NCI-H82 treated with DMSO at 0.1 percent for 48 hours (cell line): ENCODE results near the gene SSPN.

Source experiments
- DNase-seq: peaks from one replicate; lab custom pipeline; 2025; ENCODE audit not compliant: unreplicated experiment; lab: John Stamatoyannopoulos, UW

The SSPN gene

DNA sequence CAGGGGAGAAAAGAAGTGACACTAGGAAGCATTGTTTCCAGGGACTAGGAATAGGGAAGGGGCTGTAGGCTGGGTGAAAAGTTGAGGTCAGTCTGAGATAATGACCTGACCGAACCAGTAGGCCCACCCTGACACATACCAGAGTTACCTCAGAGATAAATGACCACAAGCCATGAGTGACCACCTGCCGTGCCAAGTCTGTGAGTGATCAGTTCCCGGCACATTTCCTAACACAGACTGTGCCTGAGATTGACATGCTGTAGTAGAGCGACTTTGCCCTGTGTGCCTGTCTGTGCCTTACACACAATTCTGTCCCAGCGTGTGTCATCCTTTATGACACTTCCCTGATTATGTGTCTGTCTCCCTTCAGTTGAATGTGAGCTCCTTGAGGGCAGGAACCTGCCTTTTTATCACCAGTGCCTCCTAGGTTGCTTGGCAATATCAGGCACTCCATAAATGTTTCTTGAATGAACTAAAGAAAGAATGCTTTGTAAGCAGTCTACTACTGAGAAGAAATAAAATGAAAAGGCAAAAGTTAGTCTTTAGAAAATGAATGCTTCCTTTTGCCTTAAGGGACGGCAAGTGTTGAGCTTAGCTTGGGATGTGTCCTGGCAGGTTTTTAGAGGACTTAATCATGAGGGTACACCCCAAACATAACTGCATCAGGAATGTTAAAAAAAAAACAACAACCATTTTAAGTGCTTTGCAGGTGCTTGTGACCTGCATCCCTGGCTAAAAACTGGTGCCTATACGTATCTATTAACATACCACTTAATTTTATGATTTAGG, 9.6 kb upstream of the SSPN start:
- DNase-seq: no peak

DNA sequence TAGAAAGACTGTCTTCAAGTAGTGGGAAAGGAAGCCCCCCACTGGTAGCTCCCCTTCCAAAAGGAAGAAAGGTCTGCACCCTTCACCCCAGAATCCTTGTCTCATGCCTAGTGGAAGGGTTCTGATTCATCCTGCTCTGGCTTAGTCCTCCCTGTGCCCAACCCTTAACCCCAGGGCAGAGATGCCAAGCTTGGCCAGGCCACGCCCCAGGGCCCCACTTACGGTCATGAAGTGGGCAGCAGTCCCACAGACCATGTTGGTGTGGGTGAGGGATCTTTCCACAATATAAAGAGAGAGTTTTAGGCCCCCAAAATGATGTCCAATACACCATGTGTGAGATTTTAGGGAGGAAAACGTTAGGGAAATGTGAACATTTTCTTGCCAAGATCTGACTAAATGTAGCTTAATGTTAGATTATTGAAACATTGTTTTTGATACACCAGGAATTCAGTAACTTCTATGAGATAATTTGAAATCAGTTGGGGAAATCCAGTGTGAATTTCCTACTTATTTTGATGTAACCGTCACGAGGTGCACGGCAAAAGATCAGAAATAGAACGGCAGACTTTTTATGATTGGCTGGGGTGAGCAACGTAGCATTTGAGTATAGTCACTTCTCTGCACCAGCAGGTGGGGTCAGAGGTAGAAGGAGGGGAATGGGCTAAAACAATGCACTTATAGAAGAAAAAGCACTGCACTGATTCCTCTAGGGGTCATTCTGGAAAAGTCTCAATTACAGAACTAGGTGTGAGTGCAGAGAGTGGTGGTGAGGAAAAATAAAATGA, 8.2 kb upstream of the SSPN start:
- DNase-seq: no peak

DNA sequence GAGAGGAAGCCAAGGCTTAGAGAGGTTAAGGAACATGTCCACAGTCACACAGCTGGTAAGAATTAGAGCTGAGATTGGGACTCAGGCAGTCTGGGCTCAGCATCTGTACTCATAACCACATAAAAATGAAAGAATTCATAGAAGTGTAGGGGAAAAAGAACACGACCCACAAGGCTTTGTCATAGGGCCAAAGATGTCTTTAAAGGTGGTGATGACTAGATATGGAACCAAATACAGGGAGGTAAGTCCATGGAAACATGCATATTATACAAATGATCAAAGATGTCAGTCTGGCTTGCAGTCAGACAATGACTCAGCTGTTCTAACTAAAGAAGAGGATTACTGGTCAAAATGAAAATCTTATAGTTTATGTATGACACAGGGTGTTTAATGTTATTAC, 7.2 kb upstream of the SSPN start:
- DNase-seq: no peak

DNA sequence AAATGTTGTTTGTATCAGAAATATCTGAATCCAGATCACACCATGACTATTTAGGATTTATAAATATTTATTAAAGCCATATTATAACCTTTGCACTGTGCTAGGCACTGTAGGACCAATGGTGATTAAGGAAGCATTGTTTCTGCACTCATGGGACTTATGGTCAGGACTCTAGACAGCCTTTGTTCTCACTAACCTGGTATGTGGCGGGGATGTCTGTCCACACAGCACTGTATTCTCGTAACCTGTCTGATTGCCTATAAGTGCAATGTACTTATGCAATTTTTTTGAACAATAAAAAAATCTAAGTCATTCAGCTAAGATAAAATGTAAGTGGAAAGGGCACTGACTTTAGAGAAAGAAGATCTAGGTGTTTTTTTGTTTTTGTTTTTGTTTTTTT, 6.7 kb upstream of the SSPN start:
- DNase-seq: no peak

DNA sequence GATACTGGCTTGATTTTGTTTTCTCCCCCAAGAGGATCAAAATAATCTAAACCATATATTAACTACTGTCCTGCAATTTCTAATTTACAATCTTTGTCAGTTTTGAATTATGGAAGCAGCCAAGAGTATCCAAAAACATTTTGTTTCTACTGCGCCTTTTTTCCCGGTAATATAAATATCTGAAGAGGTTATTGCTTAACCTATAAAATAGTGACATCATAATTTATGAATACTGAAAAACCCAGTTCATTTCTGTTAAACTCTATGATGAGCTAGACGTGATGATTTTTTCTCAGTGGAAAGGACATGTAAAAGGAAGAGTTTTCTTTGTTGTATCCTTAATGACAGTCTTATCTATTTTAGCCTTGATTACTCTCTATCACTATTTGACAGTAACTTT, 3.2 kb upstream of the SSPN start:
- no peak for DNase-seq

DNA sequence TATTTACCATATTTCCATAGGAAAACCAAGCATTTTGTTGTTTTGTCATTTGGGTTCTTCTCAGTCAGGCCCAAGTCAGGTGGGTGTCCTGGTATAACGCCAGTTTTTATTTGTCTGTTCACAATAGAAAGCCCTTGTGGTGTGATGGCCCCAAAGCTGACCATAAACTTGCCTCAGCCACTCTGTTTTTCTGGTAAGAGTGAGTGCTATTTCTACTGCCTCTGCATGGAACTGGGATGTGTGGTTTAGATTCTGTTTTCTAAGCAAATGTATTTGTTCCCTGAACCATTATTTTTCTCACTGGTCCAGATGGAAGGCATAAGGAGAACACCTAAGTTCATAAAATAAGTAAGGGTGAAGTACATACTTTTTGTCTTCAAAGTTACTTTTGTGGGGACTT, 1.8 kb upstream of the SSPN start:
- no peak for DNase-seq

DNA sequence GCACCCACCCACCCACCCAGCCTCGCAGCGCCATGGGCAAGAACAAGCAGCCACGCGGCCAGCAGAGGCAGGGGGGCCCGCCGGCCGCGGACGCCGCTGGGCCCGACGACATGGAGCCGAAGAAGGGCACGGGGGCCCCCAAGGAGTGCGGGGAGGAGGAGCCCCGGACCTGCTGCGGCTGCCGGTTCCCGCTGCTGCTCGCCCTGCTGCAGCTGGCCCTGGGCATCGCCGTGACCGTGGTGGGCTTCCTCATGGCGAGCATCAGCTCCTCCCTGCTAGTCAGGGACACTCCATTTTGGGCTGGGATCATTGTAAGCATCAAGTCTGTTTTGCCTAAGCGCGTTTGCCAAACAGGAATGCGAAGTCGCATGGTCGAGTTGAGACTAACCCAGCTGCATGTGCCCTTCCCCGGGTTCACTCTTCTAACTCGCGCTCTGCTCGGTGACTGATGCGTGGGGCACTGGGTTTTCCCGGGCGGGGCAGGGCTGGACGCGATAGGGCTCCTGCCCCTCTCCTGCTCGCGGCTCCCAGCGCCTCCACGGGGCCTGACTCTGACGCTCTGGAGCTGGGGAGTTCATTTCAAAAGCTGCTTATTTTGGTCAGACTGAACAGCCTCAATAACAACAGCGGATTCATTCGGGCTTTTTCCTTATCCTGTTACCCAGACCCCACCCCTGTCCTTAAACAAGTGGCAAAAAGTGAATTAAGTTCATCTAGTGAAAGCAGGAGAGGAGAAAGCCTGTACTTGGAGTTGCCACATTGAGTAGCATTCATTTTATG, 458 bp downstream of the SSPN start:
- no peak for DNase-seq

DNA sequence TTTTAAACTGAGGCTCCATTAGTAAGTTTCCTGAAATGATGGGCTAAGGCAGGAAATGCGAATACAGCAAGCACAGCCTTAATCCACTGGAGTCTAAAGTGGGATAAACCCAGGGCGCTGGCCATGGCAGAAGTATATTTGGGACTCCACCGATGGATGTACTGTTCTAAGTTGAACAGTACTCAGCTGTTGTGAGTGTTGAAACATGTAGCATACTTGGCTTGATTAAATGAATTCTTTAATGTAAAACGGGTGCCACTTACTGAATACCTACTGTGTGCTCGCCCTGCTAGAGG, 996 bp downstream of the SSPN start:
- no peak for DNase-seq

DNA sequence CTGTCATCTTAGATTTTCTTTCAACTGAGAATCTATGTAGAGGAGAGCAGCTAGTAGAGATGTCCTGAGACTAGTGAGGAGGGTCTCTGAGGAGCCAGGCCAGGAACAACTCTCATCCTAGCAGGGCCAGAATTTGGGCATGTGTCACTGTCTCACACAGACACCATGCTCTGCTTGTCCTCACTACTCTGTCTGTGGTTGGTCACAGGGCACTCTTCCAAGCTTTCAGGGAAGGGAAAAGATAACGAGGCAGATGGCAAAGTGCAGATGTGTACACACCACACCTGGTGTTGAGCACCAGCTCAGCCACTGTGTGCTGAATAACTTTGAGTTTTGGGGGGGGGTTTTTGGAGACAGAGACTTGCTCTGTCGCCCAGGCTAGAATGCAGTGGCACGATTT, 2.5 kb downstream of the SSPN start:
- DNase-seq: no peak

DNA sequence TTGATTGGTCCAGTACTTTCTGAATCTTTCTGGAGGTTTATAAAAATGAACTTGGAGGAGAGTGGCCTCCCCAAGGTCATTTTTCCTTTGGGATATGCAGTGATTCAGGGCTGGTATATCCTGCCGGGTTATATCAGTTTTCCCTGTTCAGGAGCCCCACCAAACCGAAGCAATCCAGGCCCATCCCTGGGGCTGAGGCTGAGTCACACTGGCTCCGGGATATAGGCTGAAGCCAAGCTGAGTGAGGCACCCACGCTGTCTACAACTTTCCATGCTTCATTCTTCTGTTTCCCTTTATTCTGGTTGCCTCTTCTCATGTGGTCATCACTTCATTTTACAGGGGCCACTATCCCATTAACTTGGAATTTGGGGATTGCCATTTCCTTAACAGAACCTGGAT, 3.4 kb downstream of the SSPN start:
- no peak for DNase-seq

DNA sequence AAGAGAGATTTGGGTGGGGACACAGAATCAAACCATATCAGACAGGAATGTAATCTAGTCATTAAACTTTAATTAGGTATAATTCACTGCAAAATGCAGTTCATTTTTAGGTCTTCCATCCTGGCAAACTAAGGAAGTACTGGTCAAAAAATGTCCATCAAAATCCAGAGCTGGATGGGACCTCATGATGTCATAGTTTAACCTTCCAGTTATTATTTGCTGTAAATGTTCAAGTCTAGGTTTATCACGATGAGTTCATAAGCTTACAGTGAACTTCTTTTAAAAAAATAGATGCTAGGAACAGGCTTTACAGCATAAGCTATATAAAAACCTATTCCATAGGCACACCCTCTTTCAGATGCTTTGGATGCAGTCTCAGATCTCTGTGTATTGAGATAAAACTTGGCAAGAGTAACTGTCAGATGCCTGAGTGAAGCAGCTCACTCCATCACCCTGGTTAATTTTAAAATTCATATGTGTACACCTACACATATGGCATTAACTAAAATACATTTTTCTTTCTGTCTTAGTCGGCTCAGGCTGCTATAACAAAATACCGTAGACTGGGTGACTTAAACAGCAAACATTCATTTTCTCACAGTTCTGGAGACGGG, 7.9 kb downstream of the SSPN start:
- DNase-seq: no peak

DNA sequence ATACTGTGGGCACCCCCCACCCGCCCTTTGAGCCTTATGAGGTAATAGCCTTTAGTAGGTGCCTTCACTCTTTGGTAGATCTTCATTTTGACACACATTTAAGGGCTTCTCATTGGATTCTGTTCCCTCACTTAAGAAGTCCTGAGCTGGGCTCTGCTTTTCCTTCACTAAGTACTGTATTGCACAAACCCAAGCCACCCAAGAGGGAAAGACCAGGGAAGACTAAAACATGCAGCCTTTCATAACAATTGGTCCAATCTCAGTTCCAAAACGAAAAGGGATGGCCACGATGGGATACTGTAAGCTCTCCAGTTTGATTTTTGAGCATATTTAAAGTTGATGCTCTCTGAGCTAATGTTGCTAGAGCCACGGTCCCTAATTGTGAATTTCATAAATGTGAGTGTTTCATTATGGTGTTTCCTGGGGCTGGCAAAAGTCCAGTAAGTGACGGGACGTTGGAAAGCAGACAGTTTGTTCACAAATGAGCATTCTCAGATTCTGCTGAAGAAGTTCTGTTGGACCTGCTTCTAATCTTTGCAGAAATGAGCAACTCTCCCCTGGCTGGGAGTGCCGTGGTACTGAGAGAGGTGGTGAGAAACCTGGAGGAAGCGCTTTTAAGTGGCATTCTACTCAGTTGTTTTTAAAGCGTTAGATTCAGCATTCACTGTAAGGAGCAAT, 9.4 kb downstream of the SSPN start:
- DNase-seq: no peak

DNA sequence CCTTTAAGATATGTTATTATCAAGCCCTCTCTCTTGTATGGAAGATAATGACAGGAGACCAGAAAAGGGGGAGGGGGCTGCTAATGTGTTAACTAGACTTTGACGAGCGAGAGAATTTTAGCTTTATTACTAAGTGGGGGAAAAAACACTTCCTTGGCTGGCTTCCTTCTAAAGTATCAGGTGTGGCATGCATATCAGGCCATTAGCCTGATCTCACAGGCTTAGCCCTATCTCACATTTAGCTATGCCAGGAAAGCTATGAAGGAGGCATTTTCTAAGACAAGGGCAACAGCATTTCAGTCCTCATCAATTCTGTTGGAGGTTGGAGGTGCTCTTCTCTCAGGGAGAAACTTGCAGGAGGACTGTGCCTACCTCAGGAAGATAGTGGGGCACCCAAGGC, 9.9 kb downstream of the SSPN start:
- no peak for DNase-seq

DNA sequence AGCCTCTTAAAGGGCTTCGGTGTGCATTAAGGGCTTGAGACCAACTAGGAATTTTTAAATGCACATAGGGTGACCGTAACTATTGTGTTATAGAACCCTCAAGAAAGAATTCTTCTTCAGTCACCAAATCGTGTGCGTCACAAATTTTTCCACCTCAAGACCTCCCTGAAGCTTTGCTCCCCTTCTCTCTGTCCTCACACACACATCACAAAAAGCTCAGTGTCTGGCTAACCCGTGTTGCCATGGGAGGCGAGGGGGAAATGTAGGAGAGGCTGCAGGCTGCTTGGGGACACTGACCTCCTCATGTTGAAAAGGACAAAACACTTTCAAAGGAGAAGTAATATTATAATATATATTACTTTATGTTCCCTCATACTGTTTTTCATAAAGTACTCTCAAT, 10.6 kb downstream of the SSPN start:
- no peak for DNase-seq

DNA sequence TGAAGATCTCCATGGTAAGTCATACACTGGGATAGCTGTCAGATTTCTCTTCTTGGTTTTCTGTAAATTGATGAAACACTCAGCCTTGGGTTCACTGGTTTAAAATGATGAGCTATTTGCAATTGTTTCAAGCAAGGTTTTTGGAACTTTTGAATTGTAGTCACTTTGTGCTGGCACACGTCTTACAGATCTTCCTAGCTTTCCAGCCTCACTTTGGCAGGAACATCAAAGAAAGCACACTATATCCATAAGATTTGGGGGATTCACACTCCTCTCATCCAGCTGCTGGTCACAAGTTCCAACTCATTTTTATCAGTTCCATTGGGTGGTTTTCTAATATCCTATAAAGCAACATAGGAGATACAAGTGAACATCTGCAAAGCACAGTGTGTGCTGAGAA, 16.0 kb downstream of the SSPN start:
- DNase-seq: no peak

DNA sequence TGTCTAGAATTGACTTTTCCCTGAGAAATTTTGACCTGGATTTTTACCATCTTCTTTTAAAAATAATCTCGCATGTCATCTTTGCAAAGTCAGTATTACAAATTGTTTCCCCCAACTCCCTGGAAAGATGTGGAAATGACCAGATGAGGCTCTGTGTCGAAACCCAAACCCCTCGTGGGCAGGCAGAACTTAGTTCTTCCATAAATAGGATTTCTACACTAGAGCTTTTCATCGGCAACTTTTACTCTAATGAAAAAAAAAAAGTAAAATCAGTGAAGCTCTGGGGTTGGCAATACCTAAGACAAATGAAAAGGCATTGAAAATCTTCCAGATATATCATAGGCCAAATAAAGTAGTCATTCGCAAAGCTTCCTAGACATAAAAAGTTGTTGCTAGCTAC, 17.0 kb downstream of the SSPN start:
- DNase-seq: no peak

DNA sequence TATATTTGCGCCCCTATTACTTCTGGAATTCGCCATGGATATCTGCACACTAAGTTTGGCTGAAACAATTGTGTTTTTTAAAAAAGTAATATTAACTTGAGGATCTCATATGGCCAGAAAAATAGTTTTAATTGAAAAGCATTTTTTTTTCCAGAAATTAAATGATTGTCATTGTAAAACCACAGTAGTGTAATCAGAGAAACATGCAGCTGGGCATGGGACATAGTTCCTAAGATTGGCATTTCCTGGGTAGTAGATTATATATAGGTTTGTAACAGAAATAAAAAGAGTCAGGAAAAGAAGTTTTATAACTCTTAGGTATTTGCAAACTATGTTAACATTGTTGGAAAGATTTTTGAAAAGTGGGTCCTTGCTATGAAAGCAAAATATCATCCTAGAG, 17.6 kb downstream of the SSPN start:
- DNase-seq: no peak

DNA sequence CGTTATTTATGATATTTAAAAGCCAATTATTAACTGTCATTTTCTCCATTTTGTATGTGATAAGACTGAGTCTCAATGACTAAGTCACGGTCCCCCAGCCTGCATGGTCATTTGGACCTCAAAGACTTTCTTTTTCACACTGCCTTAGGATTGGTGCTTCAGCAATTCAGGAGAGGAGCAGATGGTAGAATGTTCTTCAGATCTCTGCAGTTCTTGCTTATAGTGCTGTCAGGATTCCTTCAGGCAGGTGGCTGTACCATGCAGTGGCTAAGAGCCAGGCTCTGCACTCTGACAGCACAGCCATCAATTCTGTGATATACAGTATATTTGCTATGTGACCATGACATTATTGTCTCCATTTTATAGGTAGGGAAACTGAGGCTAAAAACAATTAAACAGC, 18.7 kb downstream of the SSPN start:
- no peak for DNase-seq

DNA sequence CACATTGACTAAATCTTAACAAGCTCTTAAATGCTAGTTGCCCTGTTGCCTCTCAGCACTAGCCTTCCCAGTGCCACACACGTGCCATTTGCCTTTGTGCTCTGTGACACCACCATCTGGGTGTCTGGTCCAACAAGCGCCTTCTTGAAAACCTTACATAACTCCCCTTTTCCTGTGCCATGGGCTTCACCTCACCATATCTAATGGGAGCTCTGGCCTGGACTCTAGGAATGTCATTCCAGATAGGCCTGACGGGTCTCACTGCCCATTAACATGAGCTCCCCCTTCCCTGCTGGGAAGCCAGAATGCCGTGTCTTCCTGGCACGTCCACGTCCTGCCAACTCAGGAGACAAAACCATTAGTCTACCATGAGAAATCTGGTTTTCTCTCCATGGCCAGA, 24.4 kb downstream of the SSPN start:
- DNase-seq: no peak

DNA sequence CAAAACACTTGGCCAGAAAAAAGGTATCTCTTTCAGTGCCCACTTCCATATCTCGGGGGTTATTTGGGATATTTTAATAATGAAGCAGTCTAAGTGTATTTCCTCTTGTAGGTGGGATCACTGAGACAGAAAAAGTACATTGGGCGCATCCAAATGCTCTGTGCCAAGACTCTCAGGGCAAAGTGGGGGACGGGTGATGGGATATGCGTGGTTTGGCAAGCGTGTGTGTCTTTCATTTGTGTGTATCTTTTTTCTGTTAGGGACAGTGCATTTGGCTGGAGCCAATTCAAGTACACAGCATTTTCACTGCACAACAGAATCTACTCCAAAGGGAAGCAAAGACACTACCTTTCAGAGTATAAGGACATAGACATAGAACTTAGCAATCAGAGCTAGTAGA, 29.3 kb downstream of the SSPN start:
- no peak for DNase-seq

DNA sequence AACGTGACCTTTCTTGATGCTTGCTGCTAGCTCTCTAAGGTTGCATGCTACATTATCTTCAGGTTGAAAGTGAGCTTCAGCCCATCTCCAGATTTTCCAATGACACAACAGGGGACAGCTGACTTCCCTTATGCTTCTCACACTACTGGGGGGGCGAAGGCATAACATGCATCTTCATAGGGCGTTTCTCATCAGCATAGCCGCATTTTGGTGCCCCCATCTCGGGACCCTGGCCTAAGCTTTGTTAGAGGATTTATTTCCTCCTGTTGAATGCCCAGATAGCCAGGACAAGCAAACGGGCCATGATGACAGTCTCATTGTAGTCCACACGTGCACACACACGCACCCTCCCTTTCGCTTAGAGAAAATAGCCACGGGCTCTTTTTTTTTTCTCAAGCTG, 30.7 kb downstream of the SSPN start:
- no peak for DNase-seq
